Measurements from ENCODE around the gene CDC14B. TPM values are rescaled to one million over a fixed set of nuclear protein-coding genes. Genes with fewer than 3 reads are reported as not detected.
"Not testable (repeated sequence)": the region's sequence is repeated elsewhere in the genome, so short reads cannot be mapped to it uniquely, and the experiment has no call there.

CDC14B gene
- total RNA-seq, 2 experiments from 2014 or later: 0.23 to 0.37 TPM

- peak; percentile 8 for ATAC-seq
Measured at GRCh38 chr9:96619124-96619465, 548 bp downstream of the CDC14B start.

GRCh38 chr9:96618209-96619123, 1.2 kb downstream of the CDC14B start:
- Mint-ChIP-seq H3K27ac (no peak overlapping the region), H3K36me3 (ENCODE audit: low read depth) (no peaks in the 10 kb centered on the region), H3K4me1 (ENCODE audit: low read depth) (peaks cover 8% of the 10 kb centered on the region), H3K27me3 (ENCODE audit: low read depth) (peaks cover 46% of the 10 kb centered on the region), H3K9me3 (ENCODE audit: insufficient read depth) (no peaks in the 10 kb centered on the region), H3K4me3 (peak overlapping the region; percentile 25)
- ChIA-PET CTCF (interaction anchor here (0.8 to 1.8 kb wide), 2 partner anchors 9 to 38 kb away, joined by 3 to 4 read pairs; no protein-coding TSS in a partner anchor), POLR2A (no interaction called here)
- ATAC-seq: no peak
- DNase-seq: no peak

More at GRCh38 chr9:96619124-96619465, 548 bp downstream of the CDC14B start:
- DNase-seq: no peak
- Mint-ChIP-seq H3K36me3 (ENCODE audit: low read depth) (no peaks in the 10 kb centered on the region), H3K9me3 (ENCODE audit: insufficient read depth) (no peaks in the 10 kb centered on the region), H3K27me3 (ENCODE audit: low read depth) (peaks cover 46% of the 10 kb centered on the region), H3K4me1 (ENCODE audit: low read depth) (peaks cover 8% of the 10 kb centered on the region), H3K27ac (no peak overlapping the region), H3K4me3 (no peak overlapping the region)
- ChIA-PET CTCF (interaction anchor here (0.8 to 1.8 kb wide), 2 partner anchors 10 to 37 kb away, joined by 3 to 4 read pairs; no protein-coding TSS in a partner anchor), POLR2A (no interaction called here)

GRCh38 chr9:96617439-96618185, 2.0 kb downstream of the CDC14B start:
- H3K27ac Mint-ChIP-seq: no peak overlapping the region
- CTCF ChIA-PET: interaction anchor here (1.8 kb wide), 1 partner anchor 8 kb away, joined by 4 read pairs; no protein-coding TSS in a partner anchor

GRCh38 chr9:96616817-96617438, 2.7 kb downstream of the CDC14B start:
- Mint-ChIP-seq H3K27ac (no peak overlapping the region), H3K4me3 (no peak overlapping the region), H3K9me3 (ENCODE audit: insufficient read depth) (no peaks in the 10 kb centered on the region), H3K27me3 (ENCODE audit: low read depth) (peaks cover 62% of the 10 kb centered on the region), H3K36me3 (ENCODE audit: low read depth) (no peaks in the 10 kb centered on the region), H3K4me1 (ENCODE audit: low read depth) (peaks cover 8% of the 10 kb centered on the region)
- CTCF ChIA-PET: no interaction called here
- POLR2A ChIA-PET: no interaction called here
- no peak for ATAC-seq
- no peak for DNase-seq

More at GRCh38 chr9:96617439-96618185, 2.0 kb downstream of the CDC14B start:
- ATAC-seq: no peak
- no peak for DNase-seq
- peaks cover 8% of the 10 kb centered on the region for H3K4me1 Mint-ChIP-seq (ENCODE audit: low read depth)
- H3K36me3 Mint-ChIP-seq (ENCODE audit: low read depth): no peaks in the 10 kb centered on the region
- POLR2A ChIA-PET: no interaction called here
- H3K4me3 Mint-ChIP-seq: no peak overlapping the region
- peaks cover 55% of the 10 kb centered on the region for H3K27me3 Mint-ChIP-seq (ENCODE audit: low read depth)
- H3K9me3 Mint-ChIP-seq (ENCODE audit: insufficient read depth): no peaks in the 10 kb centered on the region

- Mint-ChIP-seq H3K27me3 (ENCODE audit: low read depth) (peaks cover 60% of the 10 kb centered on the region), H3K4me1 (ENCODE audit: low read depth) (peaks cover 2% of the 10 kb centered on the region), H3K36me3 (ENCODE audit: low read depth) (no peaks in the 10 kb centered on the region), H3K9me3 (ENCODE audit: insufficient read depth) (no peaks in the 10 kb centered on the region), H3K27ac (no peak overlapping the region), H3K4me3 (no peak overlapping the region)
- ATAC-seq (no peak), DNase-seq (no peak)
- CTCF ChIA-PET: no interaction called here
- POLR2A ChIA-PET: no interaction called here
Measured at GRCh38 chr9:96615411-96615810, 4.2 kb downstream of the CDC14B start.

- H3K27ac Mint-ChIP-seq; ATAC-seq; H3K4me3 Mint-ChIP-seq; H3K36me3 Mint-ChIP-seq (ENCODE audit: low read depth); CTCF ChIA-PET; H3K4me1 Mint-ChIP-seq (ENCODE audit: low read depth); DNase-seq; POLR2A ChIA-PET; H3K9me3 Mint-ChIP-seq (ENCODE audit: insufficient read depth): not testable (repeated sequence)
- H3K27me3 Mint-ChIP-seq (ENCODE audit: low read depth): peaks cover 54% of the 10 kb centered on the region
Measured at GRCh38 chr9:96614664-96615063, 5.0 kb downstream of the CDC14B start.

- H3K4me1 Mint-ChIP-seq (ENCODE audit: low read depth): no peaks in the 10 kb centered on the region
- H3K4me3 Mint-ChIP-seq: no peak overlapping the region
- no peak for DNase-seq
- peaks cover 60% of the 10 kb centered on the region for H3K27me3 Mint-ChIP-seq (ENCODE audit: low read depth)
- no peak for ATAC-seq
- CTCF ChIA-PET: no interaction called here
- POLR2A ChIA-PET: no interaction called here
- H3K36me3 Mint-ChIP-seq (ENCODE audit: low read depth): no peaks in the 10 kb centered on the region
- H3K27ac Mint-ChIP-seq: no peak overlapping the region
- no peaks in the 10 kb centered on the region for H3K9me3 Mint-ChIP-seq (ENCODE audit: insufficient read depth)
Measured at GRCh38 chr9:96612966-96613589, 6.6 kb downstream of the CDC14B start.

GRCh38 chr9:96612105-96612965, 7.3 kb downstream of the CDC14B start:
- ATAC-seq (no peak), DNase-seq (no peak)
- H3K36me3 Mint-ChIP-seq (ENCODE audit: low read depth): no peaks in the 10 kb centered on the region
- H3K9me3 Mint-ChIP-seq (ENCODE audit: insufficient read depth): no peaks in the 10 kb centered on the region
- ChIA-PET CTCF (no interaction called here), POLR2A (no interaction called here)
- H3K4me3 Mint-ChIP-seq: no peak overlapping the region
- H3K4me1 Mint-ChIP-seq (ENCODE audit: low read depth): no peaks in the 10 kb centered on the region
- H3K27me3 Mint-ChIP-seq (ENCODE audit: low read depth): peaks cover 53% of the 10 kb centered on the region
- no peak overlapping the region for H3K27ac Mint-ChIP-seq

- no peaks in the 10 kb centered on the region for H3K9me3 Mint-ChIP-seq (ENCODE audit: insufficient read depth)
Measured at GRCh38 chr9:96611302-96611701, 8.3 kb downstream of the CDC14B start.

GRCh38 chr9:96609732-96610131, 9.9 kb downstream of the CDC14B start:
- H3K27me3 Mint-ChIP-seq (ENCODE audit: low read depth): peaks cover 37% of the 10 kb centered on the region
- no peak for DNase-seq
- H3K36me3 Mint-ChIP-seq (ENCODE audit: low read depth): no peaks in the 10 kb centered on the region
- H3K27ac Mint-ChIP-seq: no peak overlapping the region
- no peak for ATAC-seq
- H3K4me1 Mint-ChIP-seq (ENCODE audit: low read depth): no peaks in the 10 kb centered on the region
- ChIA-PET POLR2A (no interaction called here), CTCF (interaction anchor here (0.7 kb wide), 1 partner anchor 9 kb away, joined by 4 read pairs; no protein-coding TSS in a partner anchor)
- H3K4me3 Mint-ChIP-seq: no peak overlapping the region
- H3K9me3 Mint-ChIP-seq (ENCODE audit: insufficient read depth): no peaks in the 10 kb centered on the region

More at GRCh38 chr9:96611302-96611701, 8.3 kb downstream of the CDC14B start:
- no peak for DNase-seq
- ATAC-seq: no peak
- ChIA-PET CTCF (no interaction called here), POLR2A (no interaction called here)
- H3K4me3 Mint-ChIP-seq: no peak overlapping the region
- H3K27me3 Mint-ChIP-seq (ENCODE audit: low read depth): peaks cover 46% of the 10 kb centered on the region
- no peaks in the 10 kb centered on the region for H3K4me1 Mint-ChIP-seq (ENCODE audit: low read depth)
- no peaks in the 10 kb centered on the region for H3K36me3 Mint-ChIP-seq (ENCODE audit: low read depth)
- no peak overlapping the region for H3K27ac Mint-ChIP-seq

GRCh38 chr9:96607971-96608370, 11.7 kb downstream of the CDC14B start:
- CTCF ChIA-PET: no interaction called here
- Mint-ChIP-seq H3K4me1 (ENCODE audit: low read depth) (no peaks in the 10 kb centered on the region), H3K36me3 (ENCODE audit: low read depth) (no peaks in the 10 kb centered on the region), H3K4me3 (no peak overlapping the region), H3K27me3 (ENCODE audit: low read depth) (peaks cover 29% of the 10 kb centered on the region), H3K27ac (no peak overlapping the region), H3K9me3 (ENCODE audit: insufficient read depth) (no peaks in the 10 kb centered on the region)
- DNase-seq (no peak), ATAC-seq (no peak)
- POLR2A ChIA-PET: no interaction called here

Measured in activated CD8-positive, alpha-beta T cell treated with anti-CD3 and anti-CD28 coated beads, Interleukin-2, amount 10 ng/mL, durations not matched to agents 7 days and 5 days (primary cell).